Aorta (tissue), 5 donors: Measurements from ENCODE around the gene PRKCA. TPM values are rescaled to one million over a fixed set of nuclear protein-coding genes. Genes with fewer than 3 reads are reported as not detected.

ENCODE experiments used
- ATAC-seq: fragments of 200-7000 bp; cut with Tn5 transposase; one replicate; pipeline ENCODE4 v1.9.1; 2022; ENCODE audit warnings: moderate library complexity; ENCODE audit not compliant: low FRiP score
- DNase-seq, 2 donors: peaks; one replicate each; pipeline ENCODE4 v3.0.0-alpha.2; 2020
- H3K27ac ChIP-seq, 2 donors: one replicate each; pipeline ENCODE4 v1.5.1; 2013; ENCODE audit warnings: low read length in 2 of 2, mild to moderate bottlenecking in 2 of 2, moderate library complexity in 2 of 2, control low read depth in 1 of 2, inconsistent platforms in 1 of 2, low read depth in 1 of 2
- H3K27me3 ChIP-seq, 2 donors: one replicate each; pipeline ENCODE4 v1.6.1; 2013; ENCODE audit warnings: control low read depth in 1 of 2, low read length in 1 of 2, mild to moderate bottlenecking in 1 of 2, moderate library complexity in 1 of 2; ENCODE audit not compliant: insufficient read depth in 2 of 2, control insufficient read depth in 1 of 2
- H3K36me3 ChIP-seq, 2 donors: one replicate each; pipeline ENCODE4 v1.6.1; 2013; ENCODE audit warnings: control low read depth in 1 of 2, low read length in 1 of 2, mild to moderate bottlenecking in 1 of 2; ENCODE audit not compliant: insufficient read depth in 2 of 2, control insufficient read depth in 1 of 2
- H3K4me1 ChIP-seq, 2 donors: one replicate each; pipeline ENCODE4 v1.6.1; 2013; ENCODE audit warnings: low read length in 2 of 2, control low read depth in 1 of 2, mild to moderate bottlenecking in 1 of 2, moderate library complexity in 1 of 2; ENCODE audit not compliant: insufficient read depth in 2 of 2, control insufficient read depth in 1 of 2
- H3K4me3 ChIP-seq, 2 donors: one replicate each; pipeline ENCODE4 v1.5.1; 2013; ENCODE audit warnings: low read length in 2 of 2, control low read depth in 1 of 2, mild to moderate bottlenecking in 1 of 2
- H3K9me3 ChIP-seq: one replicate; pipeline ENCODE4 v1.6.1; 2013; ENCODE audit warnings: mild to moderate bottlenecking, low read length; ENCODE audit not compliant: control insufficient read depth
- WGBS, 2 donors: extraction: QIAGEN DNeasy Blood & Tissue Kit; methylation state at CpG; one replicate each; pipeline ENCODE4 v1.1.7; 2013; 5-methylcytosine and 5-hydroxymethylcytosine counted together
- intact Hi-C, 2 donors: fragments of 100-400 bp; cut with DNase I; formaldehyde crosslinking; loops; one replicate each; pipeline versions ENCODE4 v1.14.2 to v1.15.0; 2022
- polyA plus RNA-seq, 2 donors: library from polyadenylated mRNA; stranded (reverse); fragments of 200-250 nt; gene quantifications; one replicate each; pipeline ENCODE4 v1.2.3, GENCODE V29; 2013
- total RNA-seq, 2 donors: library from RNA; stranded (reverse); fragmentation: NEBNext Ultra II Directional; extraction: Animal tissue kit (Norgen Biotek cat#: 25700); gene quantifications; one replicate each; pipeline ENCODE4 v1.2.1, GENCODE V29; 2021
- donor health status: healthy with polysubstance abuse.
- donor health status: Bipolar disorder and iron deficiency.
- donor health status: DM: no; HTN: no; CAD: no.
- donor health status: DM: no; HTN: no; CAD: no.
- donor health status: DM: yes; HTN: yes; CAD: no.

PRKCA gene
- total and polyA plus RNA-seq, 4 donors = 2.7 to 15.4 (median 9.1) TPM

GRCh38 chr17:66432996-66433551, 130.7 kb downstream of the PRKCA start:
- H3K27ac ChIP-seq = no peak overlapping the region
- WGBS, 2 donors = 90% methylated on average over 5 of the region's 5 CpGs
- H3K9me3 ChIP-seq = no peaks in the 10 kb centered on the region
- H3K27me3 ChIP-seq = no peaks in the 10 kb centered on the region
- ATAC-seq (no peak), DNase-seq (no peak)
- intact Hi-C loops = no loop called here
- H3K36me3 ChIP-seq = no peaks in the 10 kb centered on the region
- no peaks in the 10 kb centered on the region for H3K4me1 ChIP-seq
- no peak overlapping the region for H3K4me3 ChIP-seq

GRCh38 chr17:66435182-66435581, 132.8 kb downstream of the PRKCA start:
- no peak overlapping the region for H3K4me3 ChIP-seq
- no peaks in the 10 kb centered on the region for H3K9me3 ChIP-seq
- 96 to 97% methylated on average over 10 of the region's 10 CpGs for WGBS, 2 donors
- DNase-seq (no peak), ATAC-seq (no peak)
- intact Hi-C loops = no loop called here
- H3K27me3 ChIP-seq = no peaks in the 10 kb centered on the region
- H3K36me3 ChIP-seq = no peaks in the 10 kb centered on the region
- H3K27ac ChIP-seq = no peak overlapping the region
- H3K4me1 ChIP-seq = no peaks in the 10 kb centered on the region

GRCh38 chr17:66436631-66437030, 134.2 kb downstream of the PRKCA start:
- Histone ChIP-seq H3K27me3 (no peaks in the 10 kb centered on the region), H3K36me3 (no peaks in the 10 kb centered on the region), H3K27ac (no peak overlapping the region), H3K4me1 (no peaks in the 10 kb centered on the region), H3K4me3 (no peak overlapping the region), H3K9me3 (no peaks in the 10 kb centered on the region)
- WGBS, 2 donors = 85 to 87% methylated on average over 6 of the region's 6 CpGs
- intact Hi-C loops = no loop called here
- ATAC-seq (no peak), DNase-seq (no peak)

GRCh38 chr17:66437476-66438026, 135.1 kb downstream of the PRKCA start:
- Histone ChIP-seq H3K27ac (no peak overlapping the region), H3K36me3 (no peaks in the 10 kb centered on the region), H3K9me3 (no peaks in the 10 kb centered on the region), H3K4me3 (no peak overlapping the region), H3K27me3 (no peaks in the 10 kb centered on the region), H3K4me1 (no peaks in the 10 kb centered on the region)
- no peak for ATAC-seq
- DNase-seq = no peak
- intact Hi-C loops = no loop called here
- 62 to 67% methylated on average over 4 to 5 of the region's 5 CpGs for WGBS, 2 donors

- DNase-seq (no peak), ATAC-seq (no peak)
These were observed 135.7 kb downstream of the PRKCA start for GRCh38 chr17:66438101-66438500.

GRCh38 chr17:66441101-66441661, 138.8 kb downstream of the PRKCA start:
- H3K4me3 ChIP-seq = no peak overlapping the region
- 54 to 61% methylated on average over 11 of the region's 11 CpGs for WGBS, 2 donors
- intact Hi-C loops = no loop called here
- no peak overlapping the region for H3K27ac ChIP-seq
- H3K4me1 ChIP-seq = no peaks in the 10 kb centered on the region
- H3K36me3 ChIP-seq = no peaks in the 10 kb centered on the region
- no peaks in the 10 kb centered on the region for H3K27me3 ChIP-seq
- no peaks in the 10 kb centered on the region for H3K9me3 ChIP-seq
- no peak for DNase-seq
- no peak for ATAC-seq

More at GRCh38 chr17:66438101-66438500, 135.7 kb downstream of the PRKCA start:
- no peaks in the 10 kb centered on the region for H3K27me3 ChIP-seq
- intact Hi-C loops = no loop called here
- 89 to 93% methylated on average over 7 of the region's 7 CpGs for WGBS, 2 donors
- H3K4me1 ChIP-seq = no peaks in the 10 kb centered on the region
- no peaks in the 10 kb centered on the region for H3K36me3 ChIP-seq
- H3K4me3 ChIP-seq = no peak overlapping the region
- H3K9me3 ChIP-seq = no peaks in the 10 kb centered on the region
- no peak overlapping the region for H3K27ac ChIP-seq

GRCh38 chr17:66443166-66443565, 140.8 kb downstream of the PRKCA start:
- no peaks in the 10 kb centered on the region for H3K36me3 ChIP-seq
- no peak overlapping the region for H3K27ac ChIP-seq
- H3K27me3 ChIP-seq = no peaks in the 10 kb centered on the region
- WGBS, 2 donors = 73 to 79% methylated on average over 2 of the region's 2 CpGs
- no peaks in the 10 kb centered on the region for H3K9me3 ChIP-seq
- intact Hi-C loops = no loop called here
- DNase-seq (no peak), ATAC-seq (no peak)
- no peaks in the 10 kb centered on the region for H3K4me1 ChIP-seq
- H3K4me3 ChIP-seq = no peak overlapping the region

- intact Hi-C loops = no loop called here
- Histone ChIP-seq H3K4me3 (no peak overlapping the region), H3K27me3 (no peaks in the 10 kb centered on the region), H3K36me3 (no peaks in the 10 kb centered on the region), H3K27ac (no peak overlapping the region), H3K9me3 (no peaks in the 10 kb centered on the region), H3K4me1 (no peaks in the 10 kb centered on the region)
- 71 to 74% methylated on average over 9 of the region's 9 CpGs for WGBS, 2 donors
- DNase-seq (no peak), ATAC-seq (no peak)
These were observed 141.2 kb downstream of the PRKCA start for GRCh38 chr17:66443606-66444005.

- Histone ChIP-seq H3K4me3 (no peak overlapping the region), H3K27me3 (no peaks in the 10 kb centered on the region), H3K9me3 (no peaks in the 10 kb centered on the region), H3K27ac (no peak overlapping the region), H3K36me3 (no peaks in the 10 kb centered on the region), H3K4me1 (no peaks in the 10 kb centered on the region)
- intact Hi-C loops = no loop called here
- DNase-seq = no peak
- WGBS, 2 donors = 88 to 89% methylated on average over 4 of the region's 4 CpGs
- no peak for ATAC-seq
These were observed 141.6 kb downstream of the PRKCA start for GRCh38 chr17:66444031-66444430.
